Natural killer cell (primary cell): ENCODE data around the gene GFOD1. TPM values are rescaled to one million over a fixed set of nuclear protein-coding genes. Genes with fewer than 3 reads are reported as not detected.

ENCODE experiments used
- ATAC-seq, 3 donors: fragments of 150-1000 bp in 2 of 3; fragments of 200-7000 bp in 1 of 3; cut with Tn5 transposase; 1 replicate in 1 of 3; 2 replicates in 2 of 3; pipeline ENCODE4 v1.10.0; 2021; ENCODE audit warnings: mild to moderate bottlenecking in 2 of 3, moderate library complexity in 2 of 3
- DNase-seq, 2 donors: peaks; one replicate each; pipeline versions ENCODE4 v3.0.0 to v3.0.0-alpha.2; 2013 to 2021; ENCODE audit warnings: mixed read lengths in 1 of 2
- H3K27ac ChIP-seq: one replicate; pipeline ENCODE4 v1.5.1; 2013; ENCODE audit warnings: mild to moderate bottlenecking, low read length
- H3K27me3 ChIP-seq: one replicate; pipeline ENCODE4 v1.6.1; 2013; ENCODE audit warnings: low read length; ENCODE audit not compliant: control insufficient read depth, insufficient read depth
- H3K36me3 ChIP-seq: one replicate; pipeline ENCODE4 v1.6.1; 2013; ENCODE audit warnings: low read length; ENCODE audit not compliant: control insufficient read depth, insufficient read depth
- H3K4me1 ChIP-seq: one replicate; pipeline ENCODE4 v1.6.1; 2013; ENCODE audit warnings: low read length; ENCODE audit not compliant: control insufficient read depth, insufficient read depth
- H3K4me3 ChIP-seq: one replicate; pipeline ENCODE4 v1.5.1; 2013; ENCODE audit warnings: low read length
- H3K9me3 ChIP-seq: one replicate; pipeline ENCODE4 v1.6.1; 2013; ENCODE audit warnings: low read length; ENCODE audit not compliant: control insufficient read depth, insufficient read depth
- H3K27ac Mint-ChIP-seq, 2 donors: one replicate each; pipeline ENCODE4 v1.8.0; 2022; ENCODE audit warnings: mild to moderate bottlenecking in 2 of 2, mixed read lengths in 2 of 2, moderate library complexity in 1 of 2
- H3K27me3 Mint-ChIP-seq, 2 donors: one replicate each; pipeline ENCODE4 v1.8.0; 2022; ENCODE audit warnings: low read depth in 2 of 2, mixed read lengths in 2 of 2
- H3K36me3 Mint-ChIP-seq: one replicate; pipeline ENCODE4 v1.8.0; 2022; ENCODE audit warnings: mixed read lengths
- H3K4me1 Mint-ChIP-seq, 2 donors: one replicate each; pipeline ENCODE4 v1.8.0; 2022; ENCODE audit warnings: mixed read lengths in 2 of 2
- H3K4me3 Mint-ChIP-seq: one replicate; pipeline ENCODE4 v1.8.0; 2022; ENCODE audit warnings: mild to moderate bottlenecking, moderate library complexity, mixed read lengths
- H3K9me3 Mint-ChIP-seq, 2 donors: one replicate each; pipeline ENCODE4 v1.8.0; 2022; ENCODE audit warnings: mixed read lengths in 2 of 2
- WGBS: methylation state at CpG from one replicate; pipeline ENCODE4 v1.1.7; 2013; ENCODE audit warnings: missing lambda C conversion rate; ENCODE audit not compliant: insufficient coverage; 5-methylcytosine and 5-hydroxymethylcytosine counted together
- intact Hi-C: fragments of 100-400 bp; cut with micrococcal nuclease; formaldehyde crosslinking; loops from one replicate; pipeline ENCODE4 v1.14.2; 2022
- total RNA-seq, 4 donors: library from RNA; stranded (reverse); fragments of 120-200 nt in 1 of 4; gene quantifications; one replicate each; pipeline versions ENCODE4 v1.2.3 to v1.2.4, GENCODE V29; 2013 to 2022
- TF ChIP-seq, protein P1 (sequence below): fragments of 200-600 bp; IDR thresholded peaks from one replicate; pipeline ENCODE4 v1.8.0; 2022; ENCODE audit warnings: antibody characterized with exemption

GFOD1 gene
- total RNA-seq, 3 donors from 2014 or later (not counting 1 experiment from before 2014, with no cell fraction given), result 59.7 to 74.5 (median 71.2) TPM

DNA sequence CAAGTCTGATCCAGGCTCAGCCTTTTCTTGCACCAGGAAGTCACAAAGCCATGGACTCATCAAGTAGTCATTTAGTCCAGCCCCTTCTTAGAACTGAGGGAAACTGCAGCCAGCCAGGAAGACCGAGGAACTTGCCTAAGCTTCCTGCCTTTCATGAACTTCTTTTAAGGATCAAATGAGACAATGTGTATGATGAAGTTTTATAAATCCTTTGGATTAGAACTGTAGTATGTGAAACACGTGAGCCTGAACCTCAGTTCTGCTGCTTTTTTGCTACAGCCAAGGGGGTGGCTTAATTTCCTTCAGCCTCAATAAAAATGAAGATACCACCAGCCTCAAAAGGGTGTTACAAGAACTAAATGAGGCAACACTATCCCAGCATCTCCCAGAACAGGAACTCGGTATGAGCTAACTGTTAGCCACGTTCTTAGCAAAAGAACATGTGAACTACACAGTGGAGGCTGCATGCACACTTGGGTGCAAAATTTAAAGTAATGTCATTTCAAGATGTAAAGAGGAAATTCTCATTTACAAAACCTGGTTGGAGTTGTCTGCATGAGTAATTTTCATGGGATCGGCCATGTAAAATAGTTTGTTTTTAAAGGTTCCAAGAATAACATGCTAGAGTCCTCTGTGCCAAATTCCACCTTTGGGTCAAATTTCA, 83.0 kb downstream of the GFOD1 start:
- peak; percentile 84 to 86 (median 85) for ATAC-seq
- TF ChIP-seq, protein P1, sequence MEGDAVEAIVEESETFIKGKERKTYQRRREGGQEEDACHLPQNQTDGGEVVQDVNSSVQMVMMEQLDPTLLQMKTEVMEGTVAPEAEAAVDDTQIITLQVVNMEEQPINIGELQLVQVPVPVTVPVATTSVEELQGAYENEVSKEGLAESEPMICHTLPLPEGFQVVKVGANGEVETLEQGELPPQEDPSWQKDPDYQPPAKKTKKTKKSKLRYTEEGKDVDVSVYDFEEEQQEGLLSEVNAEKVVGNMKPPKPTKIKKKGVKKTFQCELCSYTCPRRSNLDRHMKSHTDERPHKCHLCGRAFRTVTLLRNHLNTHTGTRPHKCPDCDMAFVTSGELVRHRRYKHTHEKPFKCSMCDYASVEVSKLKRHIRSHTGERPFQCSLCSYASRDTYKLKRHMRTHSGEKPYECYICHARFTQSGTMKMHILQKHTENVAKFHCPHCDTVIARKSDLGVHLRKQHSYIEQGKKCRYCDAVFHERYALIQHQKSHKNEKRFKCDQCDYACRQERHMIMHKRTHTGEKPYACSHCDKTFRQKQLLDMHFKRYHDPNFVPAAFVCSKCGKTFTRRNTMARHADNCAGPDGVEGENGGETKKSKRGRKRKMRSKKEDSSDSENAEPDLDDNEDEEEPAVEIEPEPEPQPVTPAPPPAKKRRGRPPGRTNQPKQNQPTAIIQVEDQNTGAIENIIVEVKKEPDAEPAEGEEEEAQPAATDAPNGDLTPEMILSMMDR, result no peak

DNA sequence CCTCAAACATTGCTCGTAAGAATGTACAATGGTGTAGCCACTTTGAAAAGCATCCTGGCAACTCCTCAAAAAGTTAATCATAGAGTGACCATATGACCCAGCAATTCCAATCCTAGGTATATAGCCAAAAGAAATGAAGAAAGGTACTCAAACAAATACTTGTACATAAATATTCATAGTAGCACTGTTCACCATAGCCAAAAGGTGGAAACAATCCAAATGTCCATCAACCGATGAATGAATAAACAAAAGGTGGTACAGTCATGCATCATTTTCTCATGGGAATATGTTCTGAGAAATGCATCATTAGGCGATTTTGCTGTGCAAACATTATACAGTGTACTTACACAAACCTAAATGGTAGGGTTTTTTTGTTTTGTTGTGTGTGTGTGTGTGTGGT, 84.7 kb downstream of the GFOD1 start:
- Mint-ChIP-seq H3K27ac (peak overlapping the region; percentile 82 to 83), H3K9me3 (no peaks in the 10 kb centered on the region), H3K36me3 (no peaks in the 10 kb centered on the region), H3K4me3 (no peak overlapping the region), H3K27me3 (no peaks in the 10 kb centered on the region), H3K4me1 (peaks cover 81 to 88% of the 10 kb centered on the region in 2 donors)
- ATAC-seq (no peak), DNase-seq (no peak)
- H3K36me3 ChIP-seq, result no peaks in the 10 kb centered on the region
- TF ChIP-seq, protein P1, result no peak
- H3K9me3 ChIP-seq, result no peaks in the 10 kb centered on the region
- no peaks in the 10 kb centered on the region for H3K27me3 ChIP-seq
- intact Hi-C loops, result no loop called here
- H3K4me1 ChIP-seq, result peaks cover 27% of the 10 kb centered on the region
- H3K27ac ChIP-seq, result no peak overlapping the region
- no peak overlapping the region for H3K4me3 ChIP-seq
- 97% methylated on average over 2 of the region's 3 CpGs for WGBS

More for the DNA sequence above, 83.0 kb downstream of the GFOD1 start:
- H3K27me3 Mint-ChIP-seq, result no peaks in the 10 kb centered on the region
- H3K36me3 Mint-ChIP-seq, result no peaks in the 10 kb centered on the region
- Histone ChIP-seq H3K4me1 (peaks cover 27% of the 10 kb centered on the region), H3K27me3 (no peaks in the 10 kb centered on the region), H3K36me3 (no peaks in the 10 kb centered on the region), H3K4me3 (no peak overlapping the region), H3K9me3 (no peaks in the 10 kb centered on the region), H3K27ac (peak overlapping the region; percentile 29)
- H3K4me3 Mint-ChIP-seq, result peak overlapping the region; percentile 50
- intact Hi-C loops, result no loop called here
- H3K4me1 Mint-ChIP-seq, result peaks cover 89 to 90% of the 10 kb centered on the region in 2 donors
- WGBS, result 55% methylated on average over 5 of the region's 5 CpGs
- H3K27ac Mint-ChIP-seq, result peak overlapping the region; percentile 50 to 80
- no peak for DNase-seq
- H3K9me3 Mint-ChIP-seq, result no peaks in the 10 kb centered on the region

DNA sequence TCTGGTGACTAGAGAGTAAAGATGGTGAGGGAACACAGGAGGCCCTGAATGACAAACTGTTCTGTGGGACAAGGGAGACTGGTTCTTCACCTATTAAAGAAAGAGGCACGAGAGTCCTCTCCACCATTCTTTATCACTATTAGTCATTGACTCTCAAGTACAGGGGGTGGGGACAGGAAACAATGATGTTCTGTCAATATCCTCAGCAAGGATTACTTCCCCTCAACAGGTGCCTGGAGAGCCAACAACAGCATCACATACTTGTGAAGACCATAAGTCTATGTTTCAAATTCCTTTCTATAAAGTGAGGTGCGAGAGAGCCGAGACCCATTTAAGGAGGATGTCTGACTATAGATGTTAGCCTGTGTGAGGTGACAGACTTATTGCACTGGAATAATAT, 86.6 kb downstream of the GFOD1 start:
- TF ChIP-seq, protein P1, result no peak
- no peaks in the 10 kb centered on the region for H3K27me3 ChIP-seq
- H3K4me1 Mint-ChIP-seq, result peaks cover 80 to 88% of the 10 kb centered on the region in 2 donors
- H3K4me3 Mint-ChIP-seq, result no peak overlapping the region
- H3K9me3 Mint-ChIP-seq, result no peaks in the 10 kb centered on the region
- H3K36me3 Mint-ChIP-seq, result no peaks in the 10 kb centered on the region
- peak overlapping the region; percentile 82 to 83 for H3K27ac Mint-ChIP-seq
- no peaks in the 10 kb centered on the region for H3K27me3 Mint-ChIP-seq
- peaks cover 30% of the 10 kb centered on the region for H3K4me1 ChIP-seq
- no peak overlapping the region for H3K27ac ChIP-seq
- WGBS, result no CpG with 5 or more reads among the region's 3 CpGs
- no peak overlapping the region for H3K4me3 ChIP-seq
- H3K36me3 ChIP-seq, result no peaks in the 10 kb centered on the region
- DNase-seq, result no peak
- ATAC-seq, result peak in 2 of 3 donors; percentile 39 to 52
- intact Hi-C loops, result no loop called here
- no peaks in the 10 kb centered on the region for H3K9me3 ChIP-seq
